HepG2 (cell line): ENCODE results near the gene SCP2D1. TPM values are rescaled to one million over a fixed set of nuclear protein-coding genes. Genes with fewer than 3 reads are reported as not detected.

Experiments
- ATAC-seq: fragments of 200-7000 bp; cut with Tn5 transposase; 3 replicates; pipeline ENCODE4 v1.9.1; 2020; ENCODE audit warnings: mild to moderate bottlenecking, moderate library complexity
- BruUV-seq: library from RNA; stranded (reverse); fragments of 400-500 nt; replicated peaks from 2 replicates; lab custom pipeline; 2021; lab: Mats Ljungman, UMichigan
- CTCF ChIA-PET: fragments of 300-600 bp; formaldehyde crosslinking; extraction: SDS; loops from one replicate; lab custom pipeline; 2021; ENCODE audit warnings: low total read pairs, inconsistent platforms, low intra/inter-chr PET ratio; lab: Yijun Ruan, JAX
- POLR2A ChIA-PET: fragments of 350-600 bp; sonication (Branson Sonifier 250); formaldehyde crosslinking; loops from one replicate; lab custom pipeline; 2020; ENCODE audit warnings: antibody characterized with exemption, inconsistent platforms; lab: Yijun Ruan, JAX
- DNase-seq: peaks from one replicate; pipeline ENCODE4 v3.0.0-alpha.2; 2015; ENCODE audit warnings: low spot score
- FAIRE-seq: peaks from 3 replicates; lab custom pipeline; 2011; peaks lifted over from hg19 to GRCh38; lab: Jason Lieb, UNC
- H2AFZ ChIP-seq: one replicate; pipeline ENCODE4 v1.6.1; 2011; ENCODE audit warnings: low read length, inconsistent platforms
- H3K27ac ChIP-seq: fragments of 300-600 bp; 3 replicates; pipeline ENCODE4 v1.8.0; 2011; ENCODE audit warnings: mixed run types, mild to moderate bottlenecking, mixed read lengths, low read length, inconsistent platforms; ENCODE audit not compliant: insufficient read depth; ENCODE audit errors: extremely low read length
- H3K27me3 ChIP-seq, 2 experiments: fragments of 200-600 bp in 1 of 2; 2 replicates in 1 of 2; 3 replicates in 1 of 2; pipeline versions ENCODE4 v1.6.0 to v1.8.0; 2011; ENCODE audit warnings: low read length in 2 of 2, mild to moderate bottlenecking in 2 of 2, moderate library complexity in 2 of 2, inconsistent platforms in 1 of 2; ENCODE audit not compliant: insufficient read depth in 2 of 2, control insufficient read depth in 1 of 2
- H3K36me3 ChIP-seq, 2 experiments: fragments of 200-600 bp in 1 of 2; replicated peaks in 1 of 2; 2 replicates in 1 of 2; 3 replicates in 1 of 2; pipeline versions ENCODE4 v1.5.1 to v1.8.0; 2011; ENCODE audit warnings: low read length in 2 of 2, inconsistent platforms in 1 of 2; ENCODE audit not compliant: insufficient read depth in 2 of 2, control insufficient read depth in 1 of 2
- H3K4me1 ChIP-seq: 2 replicates; pipeline ENCODE4 v1.5.1; 2012; ENCODE audit warnings: low read length, inconsistent platforms; ENCODE audit not compliant: insufficient read depth
- H3K4me2 ChIP-seq: 2 replicates; pipeline ENCODE4 v1.6.0; 2011; ENCODE audit warnings: low read depth, low read length, inconsistent platforms
- H3K4me3 ChIP-seq, 3 experiments: fragments of 200-600 bp in 1 of 3; sonication (generic), shearing (Covaris generic) in 1 of 3; replicated peaks in 1 of 3; 2 replicates each; pipeline ENCODE4 v1.5.1; 2011 to 2016; ENCODE audit warnings: low read length in 3 of 3, inconsistent platforms in 2 of 3, low read depth in 2 of 3, mild to moderate bottlenecking in 2 of 3, control low read depth in 1 of 3, mixed read lengths in 1 of 3; ENCODE audit not compliant: insufficient read depth in 1 of 3
- H3K79me2 ChIP-seq: one replicate; pipeline ENCODE4 v1.6.1; 2011; ENCODE audit warnings: low read length, inconsistent platforms; ENCODE audit not compliant: insufficient read depth
- H3K9ac ChIP-seq: 2 replicates; pipeline ENCODE4 v1.6.0; 2011; ENCODE audit warnings: mild to moderate bottlenecking, low read depth, low read length, inconsistent platforms; ENCODE audit not compliant: insufficient read depth
- H3K9me3 ChIP-seq: 2 replicates; pipeline ENCODE4 v1.5.1; 2012; ENCODE audit warnings: mild to moderate bottlenecking, low read length
- H4K20me1 ChIP-seq: 2 replicates; pipeline ENCODE4 v1.6.0; 2011; ENCODE audit warnings: inconsistent platforms, mild to moderate bottlenecking, low read length, moderate library complexity; ENCODE audit not compliant: insufficient read depth
- KMT2B ChIP-seq: IDR thresholded peaks from 2 replicates; pipeline ENCODE4 v1.6.1; 2016; ENCODE audit warnings: missing genetic modification reagents, missing compliant biosample characterization
- NCOA1 ChIP-seq: sonication (generic); formaldehyde crosslinking; IDR thresholded peaks from 2 replicates; pipeline ENCODE4 v1.9.0; 2021; ENCODE audit warnings: missing genetic modification reagents
- PLSCR1 ChIP-seq: sonication (generic); formaldehyde crosslinking; IDR thresholded peaks from 2 replicates; pipeline ENCODE4 v1.5.0; 2020; ENCODE audit warnings: missing genetic modification reagents, mild to moderate bottlenecking, borderline replicate concordance
- whole genome bisulfite sequencing: methylation state at CpG from one replicate; pipeline ENCODE4 v1.1.6; 2017; ENCODE audit warnings: low lambda C conversion rate; 5-methylcytosine and 5-hydroxymethylcytosine counted together
- in situ Hi-C: cut with HindIII; loops from 2 replicates; pipeline ENCODE4 v1.10.0; 2017; ENCODE audit warnings: low pct_unique_long_range_greater_than_20kb; ENCODE audit not compliant: extremely low pct_ligation_motif_present
- intact Hi-C: fragments of 100-400 bp; cut with micrococcal nuclease; formaldehyde crosslinking; loops from one replicate; pipeline ENCODE4 v1.10.0; 2022; ENCODE audit not compliant: unreplicated experiment
- polyA plus RNA-seq, 8 experiments: library from polyadenylated mRNA; depleted of rRNA in 3 of 8; stranded (reverse) in 7 of 8; unstranded in 1 of 8; fragments of >200 nt; fragmentation: Illumina TruSeq in 4 of 8; extraction: Trizol in 4 of 8; gene quantifications; 2 replicates each; pipeline versions ENCODE4 v1.2.1 to v1.2.3, GENCODE V29; 2011 to 2016; ENCODE audit warnings: low read depth in 4 of 8, missing spikeins in 1 of 8, mixed read lengths in 1 of 8; ENCODE audit not compliant: insufficient read depth in 1 of 8
- total RNA-seq, 5 experiments: library from RNA; depleted of rRNA; stranded (reverse); fragments of >200 nt; fragmentation: Illumina TruSeq; extraction: Trizol; gene quantifications; 2 replicates each; pipeline ENCODE4 v1.2.3, GENCODE V29; 2016; ENCODE audit warnings: low read depth in 1 of 5
- TF ChIP-seq, protein P1 (sequence below): sonication (generic); formaldehyde crosslinking; IDR thresholded peaks from 2 replicates; pipeline ENCODE4 v1.5.0; 2020; ENCODE audit warnings: missing genetic modification reagents
- TF ChIP-seq, protein P2 (sequence below): sonication (generic); formaldehyde crosslinking; IDR thresholded peaks from 2 replicates; pipeline ENCODE4 v1.5.1; 2020; ENCODE audit warnings: mild to moderate bottlenecking, missing genetic modification reagents

SCP2D1 gene
- total and polyA plus RNA-seq, 2 of the 13 experiments (the other 11 are each of a cell fraction or from before 2014, with no cell fraction given): not detected

DNA sequence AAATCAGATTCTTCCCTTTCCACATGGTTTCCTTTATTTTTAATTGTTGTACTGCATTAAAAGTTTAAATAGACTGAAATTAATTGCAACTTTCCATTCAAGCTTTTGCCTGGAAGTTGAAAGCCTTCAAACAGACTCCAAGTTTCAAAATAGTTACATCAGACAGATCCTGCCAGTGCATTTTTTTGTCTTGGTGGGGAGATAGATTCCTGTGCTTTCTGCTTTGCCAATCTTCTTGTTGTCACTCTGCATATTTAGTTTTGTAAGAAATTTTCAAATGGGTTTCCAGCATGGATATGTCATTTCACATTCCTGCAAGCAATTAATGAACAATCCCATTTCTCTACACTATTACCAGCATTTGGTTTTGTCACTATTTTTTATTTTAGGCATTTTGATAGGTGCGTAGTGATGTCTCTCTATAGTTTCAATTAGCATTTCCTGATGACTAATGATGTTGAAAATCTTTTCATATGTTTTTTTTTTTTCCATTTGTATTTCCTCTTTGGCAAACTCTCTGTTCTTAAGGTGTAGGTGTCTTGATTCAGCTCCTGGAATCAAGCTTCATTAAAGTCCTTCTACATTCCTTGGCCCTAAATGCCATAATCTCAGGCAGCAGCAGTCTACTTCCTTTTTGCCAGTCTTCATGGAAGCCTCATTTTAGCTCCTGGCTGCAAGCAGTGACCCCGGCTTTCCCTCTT lies 40.5 kb downstream of the SCP2D1 start (continued):
- TF ChIP-seq, protein P1, sequence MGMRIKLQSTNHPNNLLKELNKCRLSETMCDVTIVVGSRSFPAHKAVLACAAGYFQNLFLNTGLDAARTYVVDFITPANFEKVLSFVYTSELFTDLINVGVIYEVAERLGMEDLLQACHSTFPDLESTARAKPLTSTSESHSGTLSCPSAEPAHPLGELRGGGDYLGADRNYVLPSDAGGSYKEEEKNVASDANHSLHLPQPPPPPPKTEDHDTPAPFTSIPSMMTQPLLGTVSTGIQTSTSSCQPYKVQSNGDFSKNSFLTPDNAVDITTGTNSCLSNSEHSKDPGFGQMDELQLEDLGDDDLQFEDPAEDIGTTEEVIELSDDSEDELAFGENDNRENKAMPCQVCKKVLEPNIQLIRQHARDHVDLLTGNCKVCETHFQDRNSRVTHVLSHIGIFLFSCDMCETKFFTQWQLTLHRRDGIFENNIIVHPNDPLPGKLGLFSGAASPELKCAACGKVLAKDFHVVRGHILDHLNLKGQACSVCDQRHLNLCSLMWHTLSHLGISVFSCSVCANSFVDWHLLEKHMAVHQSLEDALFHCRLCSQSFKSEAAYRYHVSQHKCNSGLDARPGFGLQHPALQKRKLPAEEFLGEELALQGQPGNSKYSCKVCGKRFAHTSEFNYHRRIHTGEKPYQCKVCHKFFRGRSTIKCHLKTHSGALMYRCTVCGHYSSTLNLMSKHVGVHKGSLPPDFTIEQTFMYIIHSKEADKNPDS (CRISPR knock-in tag): no peak
- TF ChIP-seq, protein P2, sequence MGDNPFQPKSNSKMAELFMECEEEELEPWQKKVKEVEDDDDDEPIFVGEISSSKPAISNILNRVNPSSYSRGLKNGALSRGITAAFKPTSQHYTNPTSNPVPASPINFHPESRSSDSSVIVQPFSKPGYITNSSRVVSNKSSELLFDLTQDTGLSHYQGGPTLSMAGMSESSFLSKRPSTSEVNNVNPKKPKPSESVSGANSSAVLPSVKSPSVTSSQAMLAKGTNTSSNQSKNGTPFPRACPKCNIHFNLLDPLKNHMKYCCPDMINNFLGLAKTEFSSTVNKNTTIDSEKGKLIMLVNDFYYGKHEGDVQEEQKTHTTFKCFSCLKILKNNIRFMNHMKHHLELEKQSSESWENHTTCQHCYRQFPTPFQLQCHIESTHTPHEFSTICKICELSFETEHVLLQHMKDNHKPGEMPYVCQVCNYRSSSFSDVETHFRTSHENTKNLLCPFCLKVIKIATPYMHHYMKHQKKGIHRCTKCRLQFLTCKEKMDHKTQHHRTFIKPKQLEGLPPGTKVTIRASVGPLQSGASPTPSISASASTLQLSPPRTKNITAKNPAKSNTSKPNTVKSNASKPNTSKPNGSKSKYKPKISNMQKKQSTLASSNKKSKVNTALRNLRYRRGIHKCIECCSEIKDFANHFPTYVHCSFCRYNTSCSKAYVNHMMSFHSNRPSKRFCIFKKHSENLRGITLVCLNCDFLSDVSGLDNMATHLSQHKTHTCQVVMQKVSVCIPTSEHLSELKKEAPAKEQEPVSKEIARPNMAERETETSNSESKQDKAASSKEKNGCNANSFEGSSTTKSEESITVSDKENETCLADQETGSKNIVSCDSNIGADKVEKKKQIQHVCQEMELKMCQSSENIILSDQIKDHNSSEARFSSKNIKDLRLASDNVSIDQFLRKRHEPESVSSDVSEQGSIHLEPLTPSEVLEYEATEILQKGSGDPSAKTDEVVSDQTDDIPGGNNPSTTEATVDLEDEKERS (CRISPR knock-in tag): no peak
- TF ChIP-seq NCOA1 (CRISPR knock-in tag): no peak
- no peak for TF ChIP-seq PLSCR1 (CRISPR knock-in tag)

- ChIA-PET CTCF (no interaction called here), POLR2A (no interaction called here)
- no peak overlapping the region for H2AFZ ChIP-seq
- ATAC-seq (no peak), DNase-seq (no peak), FAIRE-seq (no peak)
- no peaks in the 10 kb centered on the region for H4K20me1 ChIP-seq
- intact Hi-C loops: no loop called here
- TF ChIP-seq KMT2B (CRISPR knock-in tag): no peak
- no peak overlapping the region for H3K27ac ChIP-seq
- peaks cover 10% of the 10 kb centered on the region; the same call in 1 of the 2 replicates for H3K9me3 ChIP-seq
- H3K36me3 ChIP-seq: no peaks in the 10 kb centered on the region
- H3K4me3 ChIP-seq: no peak overlapping the region
- no peaks in the 10 kb centered on the region for H3K27me3 ChIP-seq
- no peaks in the 10 kb centered on the region for H3K4me1 ChIP-seq
- H3K79me2 ChIP-seq: no peaks in the 10 kb centered on the region
- no TSS peak for BruUV-seq
- in situ Hi-C loops: no loop called here
- WGBS: 55% methylated on average over 2 of the region's 2 CpGs
- H3K9ac ChIP-seq: no peak overlapping the region
- no peak overlapping the region for H3K4me2 ChIP-seq
These were observed 42.3 kb downstream of the SCP2D1 start for GRCh38 chr20:18855882-18856281.
